Mesothelial cell of epicardium (in vitro differentiated cells): Measurements from ENCODE around the gene CDK7. TPM values are rescaled to one million over a fixed set of nuclear protein-coding genes. Genes with fewer than 3 reads are reported as not detected.
A peak's percentile ranks its signal among the peaks of the same experiment; 100 is the strongest.

Experiments
- DNase-seq, 2 experiments: peaks; one replicate each; pipeline ENCODE4 v3.0.0; 2021; ENCODE audit warnings: low spot score in 2 of 2; ENCODE audit not compliant: unreplicated experiment in 2 of 2
- H3K27ac Mint-ChIP-seq: 2 replicates; pipeline ENCODE4 v1.8.0; 2021; ENCODE audit warnings: mixed read lengths
- H3K27me3 Mint-ChIP-seq: 2 replicates; pipeline ENCODE4 v1.8.0; 2021; ENCODE audit warnings: low read depth, mixed read lengths
- H3K36me3 Mint-ChIP-seq: 2 replicates; pipeline ENCODE4 v1.8.0; 2021; ENCODE audit warnings: mixed read lengths
- H3K4me1 Mint-ChIP-seq: 2 replicates; pipeline ENCODE4 v1.8.0; 2021; ENCODE audit warnings: mixed read lengths
- H3K4me3 Mint-ChIP-seq: 2 replicates; pipeline ENCODE4 v1.8.0; 2021; ENCODE audit warnings: mild to moderate bottlenecking, moderate library complexity, mixed read lengths
- H3K9me3 Mint-ChIP-seq: 2 replicates; pipeline ENCODE4 v1.8.0; 2021; ENCODE audit warnings: mixed read lengths
- CTCF ChIP-seq: fragments of 200-600 bp; sonication (generic); IDR thresholded peaks from one replicate; pipeline ENCODE4 v1.5.0; 2021; ENCODE audit warnings: antibody characterized with exemption; ENCODE audit not compliant: unreplicated experiment
- total RNA-seq: library from RNA; stranded (reverse); gene quantifications from 3 replicates; pipeline ENCODE4 v1.2.1, GENCODE V29; 2021

The CDK7 gene
- total RNA-seq, 1 donor from 2014 or later = 25.1 TPM

- no peak for DNase-seq
- Mint-ChIP-seq H3K4me3 (no peak overlapping the region), H3K36me3 (peaks cover 5% of the 10 kb centered on the region), H3K9me3 (no peaks in the 10 kb centered on the region), H3K4me1 (peaks cover 4% of the 10 kb centered on the region), H3K27ac (no peak overlapping the region), H3K27me3 (no peaks in the 10 kb centered on the region)
- TF ChIP-seq CTCF = no peak
Measured at GRCh38 chr5:69295088-69295754, 60.5 kb downstream of the CDK7 start.

- no peak overlapping the region for H3K4me3 Mint-ChIP-seq
Measured at GRCh38 chr5:69299625-69300024, 64.9 kb downstream of the CDK7 start.

DNA sequence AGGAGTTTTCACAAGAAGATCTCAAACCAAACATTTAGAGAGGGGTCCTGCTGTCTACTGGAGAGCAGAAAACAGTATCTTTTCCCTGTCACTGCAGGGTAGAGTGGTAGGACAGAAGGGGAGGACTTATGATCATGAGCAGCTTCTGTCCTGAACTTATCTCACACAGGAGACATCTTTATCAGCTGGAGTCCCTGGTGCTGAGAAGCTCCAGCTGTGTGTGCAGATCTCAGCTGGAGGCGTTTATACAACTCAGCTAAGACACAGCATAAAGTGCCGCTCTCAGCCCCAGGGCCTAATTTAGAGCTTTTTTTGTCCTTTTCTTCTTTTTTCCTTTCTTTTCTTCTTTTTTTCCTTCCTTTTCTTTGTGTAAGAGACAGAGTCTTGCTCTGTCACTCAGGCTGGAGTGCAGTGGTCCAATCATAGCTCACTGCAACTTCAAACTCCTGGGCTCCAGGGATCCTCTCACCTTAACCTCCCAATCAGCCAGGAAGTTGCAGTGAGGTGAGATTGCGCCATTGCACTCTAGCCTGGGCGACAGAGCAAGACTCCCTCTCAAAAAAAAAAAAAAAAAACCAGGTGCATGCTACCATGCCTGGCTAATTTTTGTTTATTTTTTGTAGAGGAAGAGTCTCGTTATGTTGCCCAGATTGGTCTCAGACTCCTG lies 66.0 kb downstream of the CDK7 start:
- Mint-ChIP-seq H3K4me1 (no peaks in the 10 kb centered on the region), H3K27ac (peak overlapping the region; percentile 53), H3K4me3 (no peak overlapping the region), H3K27me3 (no peaks in the 10 kb centered on the region), H3K36me3 (peaks cover 9% of the 10 kb centered on the region), H3K9me3 (no peaks in the 10 kb centered on the region)
- DNase-seq = no peak
- no peak for TF ChIP-seq CTCF

More at GRCh38 chr5:69299625-69300024, 64.9 kb downstream of the CDK7 start:
- Mint-ChIP-seq H3K9me3 (no peaks in the 10 kb centered on the region), H3K4me1 (peaks cover 4% of the 10 kb centered on the region), H3K27me3 (no peaks in the 10 kb centered on the region), H3K27ac (no peak overlapping the region), H3K36me3 (peaks cover 7% of the 10 kb centered on the region)
- no peak for TF ChIP-seq CTCF
- no peak for DNase-seq

GRCh38 chr5:69305512-69305911 lies 70.8 kb downstream of the CDK7 start:
- TF ChIP-seq CTCF = no peak
- Mint-ChIP-seq H3K27ac (no peak overlapping the region), H3K9me3 (peaks cover 18% of the 10 kb centered on the region), H3K36me3 (peaks cover 31% of the 10 kb centered on the region), H3K27me3 (no peaks in the 10 kb centered on the region), H3K4me3 (no peak overlapping the region), H3K4me1 (no peaks in the 10 kb centered on the region)
- DNase-seq = no peak

- Mint-ChIP-seq H3K36me3 (peaks cover 39% of the 10 kb centered on the region), H3K4me1 (no peaks in the 10 kb centered on the region), H3K27me3 (no peaks in the 10 kb centered on the region), H3K4me3 (no peak overlapping the region), H3K27ac (no peak overlapping the region), H3K9me3 (peaks cover 18% of the 10 kb centered on the region)
- no peak for TF ChIP-seq CTCF
- no peak for DNase-seq
Measured at GRCh38 chr5:69308046-69308553, 73.4 kb downstream of the CDK7 start.
